Measurements from ENCODE around the gene PRR13. TPM values are rescaled to one million over a fixed set of nuclear protein-coding genes. Genes with fewer than 3 reads are reported as not detected.

The PRR13 gene
- total and polyA plus RNA-seq, 2 donors (not counting 1 experiment from before 2014, with no cell fraction given) = 108 to 213 TPM

GRCh38 chr12:53428741-53429140 is 12.8 kb upstream of the PRR13 start:
- H3K4me1 ChIP-seq (ENCODE audit: control insufficient read depth in 2 of 2, insufficient read depth in 2 of 2, low read length in 2 of 2) = no peaks in the 10 kb centered on the region
- H3K9ac ChIP-seq (ENCODE audit: low read length) = no peak overlapping the region
- POLR2A ChIA-PET = interaction anchor here (0.6 kb wide), 1 partner anchor 21 kb away, joined by 4 read pairs; no protein-coding TSS in a partner anchor
- Mint-ChIP-seq H3K27ac (no peak overlapping the region), H3K4me3 (no peak overlapping the region), H3K27me3 (no peaks in the 10 kb centered on the region), H3K9me3 (ENCODE audit: insufficient read depth) (no peaks in the 10 kb centered on the region), H3K4me1 (no peaks in the 10 kb centered on the region)
- H4K20me1 ChIP-seq (ENCODE audit: control insufficient read depth, insufficient read depth, low read length, poor library complexity, severe bottlenecking) = no peaks in the 10 kb centered on the region
- ATAC-seq (ENCODE audit: low read depth) (no peak), DNase-seq (no peak)
- no peak overlapping the region for H2AFZ ChIP-seq (ENCODE audit: insufficient read depth, low read depth, low read length, poor library complexity, severe bottlenecking)
- H3K27me3 ChIP-seq (replicated peaks in 1 of 4; ENCODE audit: control extremely low read depth in 1 of 4, control insufficient read depth in 3 of 4, insufficient read depth in 4 of 4, low read length in 3 of 4) = no peaks in the 10 kb centered on the region
- H3K9me3 ChIP-seq (ENCODE audit: control extremely low read depth in 1 of 3, control insufficient read depth in 2 of 3, insufficient read depth in 1 of 3, low read length in 2 of 3) = no peaks in the 10 kb centered on the region
- no peak overlapping the region for H3K4me2 ChIP-seq (replicated peaks; ENCODE audit: low read depth, low read length, poor library complexity, severe bottlenecking)
- no peak overlapping the region for H3K27ac ChIP-seq (ENCODE audit: low read length in 2 of 2)
- intact Hi-C loops (cut with micrococcal nuclease) = no loop called here
- H3K36me3 ChIP-seq (replicated peaks in 1 of 2; ENCODE audit: control extremely low read depth in 1 of 2, control insufficient read depth in 1 of 2, extremely low read depth in 1 of 2, insufficient read depth in 2 of 2, low read length in 1 of 2) = no peaks in the 10 kb centered on the region
- CTCF ChIA-PET = interaction anchor here (1.3 to 1.9 kb wide), 2 partner anchors 22 to 76 kb away, joined by 4 to 8 read pairs; no protein-coding TSS in a partner anchor
- TF ChIP-seq, protein P1, sequence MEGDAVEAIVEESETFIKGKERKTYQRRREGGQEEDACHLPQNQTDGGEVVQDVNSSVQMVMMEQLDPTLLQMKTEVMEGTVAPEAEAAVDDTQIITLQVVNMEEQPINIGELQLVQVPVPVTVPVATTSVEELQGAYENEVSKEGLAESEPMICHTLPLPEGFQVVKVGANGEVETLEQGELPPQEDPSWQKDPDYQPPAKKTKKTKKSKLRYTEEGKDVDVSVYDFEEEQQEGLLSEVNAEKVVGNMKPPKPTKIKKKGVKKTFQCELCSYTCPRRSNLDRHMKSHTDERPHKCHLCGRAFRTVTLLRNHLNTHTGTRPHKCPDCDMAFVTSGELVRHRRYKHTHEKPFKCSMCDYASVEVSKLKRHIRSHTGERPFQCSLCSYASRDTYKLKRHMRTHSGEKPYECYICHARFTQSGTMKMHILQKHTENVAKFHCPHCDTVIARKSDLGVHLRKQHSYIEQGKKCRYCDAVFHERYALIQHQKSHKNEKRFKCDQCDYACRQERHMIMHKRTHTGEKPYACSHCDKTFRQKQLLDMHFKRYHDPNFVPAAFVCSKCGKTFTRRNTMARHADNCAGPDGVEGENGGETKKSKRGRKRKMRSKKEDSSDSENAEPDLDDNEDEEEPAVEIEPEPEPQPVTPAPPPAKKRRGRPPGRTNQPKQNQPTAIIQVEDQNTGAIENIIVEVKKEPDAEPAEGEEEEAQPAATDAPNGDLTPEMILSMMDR (IDR thresholded peaks at IDR 0.05) = no peak
- no peak for TF ChIP-seq EZH2 (IDR thresholded peaks at IDR 0.05; ENCODE audit: borderline replicate concordance, insufficient read depth, low read depth, low read length, poor library complexity, severe bottlenecking)
- H3K4me3 ChIP-seq (ENCODE audit: control extremely low read depth in 1 of 5, extremely low read depth in 1 of 5, insufficient read depth in 1 of 5, low read depth in 2 of 5, low read length in 4 of 5) = no peak overlapping the region
- 95% methylated on average over 7 of the region's 7 CpGs for WGBS (ENCODE audit: insufficient coverage)
- H3K79me2 ChIP-seq (ENCODE audit: control insufficient read depth, insufficient read depth, low read length) = no peaks in the 10 kb centered on the region

DNA sequence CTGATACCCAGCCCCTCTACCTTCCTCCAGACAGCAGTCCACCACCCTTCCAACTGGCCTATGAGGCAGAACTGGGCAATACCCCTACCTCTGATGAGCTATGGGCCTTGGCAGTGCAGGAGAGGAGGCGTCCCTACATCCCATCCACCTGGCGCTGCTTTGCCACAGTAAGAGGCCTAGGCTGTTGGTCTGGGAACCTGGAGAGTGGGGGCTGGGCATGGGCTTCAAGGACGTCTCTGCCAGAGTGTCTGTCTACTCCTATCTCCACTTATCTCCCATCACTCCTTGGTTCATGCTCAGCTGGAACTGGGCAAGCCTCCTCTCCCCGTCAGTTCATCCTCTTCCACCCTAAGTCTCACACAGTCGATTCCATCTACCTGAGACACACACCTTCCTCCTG is 11.4 kb upstream of the PRR13 start:
- Mint-ChIP-seq H3K4me1 (no peaks in the 10 kb centered on the region), H3K9me3 (ENCODE audit: insufficient read depth) (no peaks in the 10 kb centered on the region), H3K27me3 (no peaks in the 10 kb centered on the region), H3K27ac (no peak overlapping the region), H3K4me3 (no peak overlapping the region)
- H3K4me3 ChIP-seq (ENCODE audit: control extremely low read depth in 1 of 5, extremely low read depth in 1 of 5, insufficient read depth in 1 of 5, low read depth in 2 of 5, low read length in 4 of 5) = no peak overlapping the region
- H3K27me3 ChIP-seq (replicated peaks in 1 of 4; ENCODE audit: control extremely low read depth in 1 of 4, control insufficient read depth in 3 of 4, insufficient read depth in 4 of 4, low read length in 3 of 4) = no peaks in the 10 kb centered on the region
- no peaks in the 10 kb centered on the region for H3K9me3 ChIP-seq (ENCODE audit: control extremely low read depth in 1 of 3, control insufficient read depth in 2 of 3, insufficient read depth in 1 of 3, low read length in 2 of 3)
- intact Hi-C loops (cut with micrococcal nuclease) = no loop called here
- ChIA-PET POLR2A (no interaction called here), CTCF (interaction anchor here (0.8 to 3.4 kb wide), 3 partner anchors 9 to 77 kb away, joined by 3 to 12 read pairs (median 8); no protein-coding TSS in a partner anchor)
- no peak overlapping the region for H3K4me2 ChIP-seq (replicated peaks; ENCODE audit: low read depth, low read length, poor library complexity, severe bottlenecking)
- 93% methylated on average over 4 of the region's 5 CpGs for WGBS (ENCODE audit: insufficient coverage)
- DNase-seq (no peak), ATAC-seq (ENCODE audit: low read depth) (no peak)
- no peaks in the 10 kb centered on the region for H3K79me2 ChIP-seq (ENCODE audit: control insufficient read depth, insufficient read depth, low read length)
- H4K20me1 ChIP-seq (ENCODE audit: control insufficient read depth, insufficient read depth, low read length, poor library complexity, severe bottlenecking) = no peaks in the 10 kb centered on the region
- no peak overlapping the region for H2AFZ ChIP-seq (ENCODE audit: insufficient read depth, low read depth, low read length, poor library complexity, severe bottlenecking)
- no peak overlapping the region for H3K27ac ChIP-seq (ENCODE audit: low read length in 2 of 2)
- no peak overlapping the region for H3K9ac ChIP-seq (ENCODE audit: low read length)
- H3K36me3 ChIP-seq (replicated peaks in 1 of 2; ENCODE audit: control extremely low read depth in 1 of 2, control insufficient read depth in 1 of 2, extremely low read depth in 1 of 2, insufficient read depth in 2 of 2, low read length in 1 of 2) = no peaks in the 10 kb centered on the region
- no peaks in the 10 kb centered on the region for H3K4me1 ChIP-seq (ENCODE audit: control insufficient read depth in 2 of 2, insufficient read depth in 2 of 2, low read length in 2 of 2)
- no peak for TF ChIP-seq EZH2 (IDR thresholded peaks at IDR 0.05; ENCODE audit: borderline replicate concordance, insufficient read depth, low read depth, low read length, poor library complexity, severe bottlenecking)
- TF ChIP-seq, protein P1 (IDR thresholded peaks at IDR 0.05) = no peak
